GM18868 (cell line): ENCODE results near the gene POM121L12.

ENCODE experiments used
- ATAC-seq: cut with Tn5 transposase; IDR thresholded peaks from one replicate; pipeline ENCODE4 v1.9.1; 2021; ENCODE audit warnings: mild to moderate bottlenecking, moderate library complexity; ENCODE audit not compliant: unreplicated experiment

The POM121L12 gene

DNA sequence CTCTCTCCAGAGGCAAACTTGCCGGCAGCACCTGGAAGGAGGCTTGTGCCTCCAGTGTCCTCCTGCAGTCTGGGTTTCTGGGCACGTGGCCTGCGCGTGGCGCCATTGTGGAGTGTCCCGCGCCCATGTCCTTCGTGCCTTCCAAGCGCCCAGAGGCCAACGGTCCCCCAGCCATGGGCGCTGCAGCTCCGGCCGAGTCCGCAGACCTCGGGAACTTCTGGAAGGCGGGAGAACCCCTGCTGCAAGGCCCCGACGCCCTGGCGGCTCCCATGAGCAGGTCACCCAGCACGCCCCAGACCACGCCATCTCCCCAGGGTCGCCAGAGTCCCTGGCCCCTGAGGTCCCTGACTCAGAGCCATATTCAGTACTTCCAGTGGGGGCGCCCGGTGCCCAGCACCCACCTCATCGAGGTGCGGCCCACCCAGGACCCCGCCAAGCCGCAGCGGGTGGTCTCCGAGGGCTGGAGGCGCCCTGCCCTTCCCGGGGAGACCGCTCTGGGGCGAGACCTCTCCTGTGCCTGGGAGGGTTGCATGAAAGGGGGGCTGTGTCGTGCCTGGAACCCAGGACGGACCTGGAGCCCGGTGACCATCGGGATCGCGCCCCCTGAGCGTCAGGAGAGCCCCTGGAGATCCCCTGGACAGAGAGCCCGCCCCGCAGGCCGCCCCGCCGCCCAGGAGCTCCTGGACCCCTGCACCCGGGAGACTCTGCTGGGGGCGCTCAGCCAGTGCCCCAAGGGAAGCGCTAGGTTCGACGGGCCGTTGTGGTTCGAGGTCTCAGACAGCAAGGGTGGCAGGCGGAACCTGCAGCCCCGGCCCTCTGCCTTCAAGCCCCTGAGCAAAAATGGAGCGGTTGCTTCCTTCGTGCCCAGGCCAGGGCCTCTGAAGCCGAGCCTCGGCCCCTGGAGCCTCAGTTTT, at the start of gene POM121L12:
Gene POM121L12, plus strand, starts transcription at position 135 of the 914 bp plus-strand sequence. Its CDS starts 39 bp downstream, at position 174.
- no peak for ATAC-seq

DNA sequence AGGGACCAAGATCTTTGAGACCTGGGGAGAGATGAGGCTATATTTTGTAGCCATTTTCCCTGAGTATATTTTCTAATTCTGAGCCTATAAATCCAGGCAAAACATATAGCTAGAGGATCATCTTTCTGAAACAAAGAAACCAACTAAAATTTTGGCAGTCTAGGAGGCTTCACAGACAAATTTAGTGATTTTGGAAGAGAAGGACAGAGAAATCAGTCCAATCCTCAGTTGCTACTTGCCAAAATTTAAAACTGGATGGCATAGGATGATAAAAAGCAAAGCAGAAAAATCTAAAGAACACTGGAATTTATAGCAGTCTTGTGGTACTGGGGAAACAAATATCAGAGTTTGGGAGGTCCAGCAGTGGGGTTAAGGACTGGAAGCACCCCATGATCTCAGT, 43.4 kb upstream of the POM121L12 start:
- no peak for ATAC-seq

DNA sequence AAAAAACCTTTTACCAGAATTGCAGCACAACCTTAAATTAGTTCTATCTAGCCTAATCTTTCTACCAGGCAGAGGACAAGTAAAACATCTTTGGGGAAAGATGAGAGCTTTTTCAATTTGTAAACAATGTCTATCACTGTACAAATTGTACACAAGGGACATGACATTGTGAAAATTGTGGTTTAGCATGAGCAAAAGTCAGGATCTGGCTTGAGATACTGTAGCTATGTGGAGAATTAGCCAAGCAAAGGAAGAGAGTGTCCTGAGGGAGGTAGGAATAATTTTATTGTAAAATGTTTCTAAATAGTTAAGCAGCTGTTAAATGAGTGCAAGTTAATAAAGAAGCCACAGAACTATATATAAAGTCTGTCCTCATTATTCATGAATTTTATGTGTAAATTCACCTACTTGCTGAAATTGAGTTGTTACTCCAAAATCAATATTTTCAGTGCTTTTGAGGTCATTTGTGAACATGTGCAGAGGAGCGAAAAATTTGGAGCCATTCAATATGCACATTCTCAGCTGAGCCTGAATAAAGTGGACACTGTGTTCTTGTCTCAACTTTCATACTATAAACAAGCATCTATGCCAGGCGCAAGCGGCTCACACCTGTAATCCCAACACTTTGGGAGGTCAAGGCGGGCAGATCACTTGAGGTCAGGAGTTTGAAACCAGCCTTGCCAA, 42.8 kb upstream of the POM121L12 start:
- ATAC-seq: no peak

DNA sequence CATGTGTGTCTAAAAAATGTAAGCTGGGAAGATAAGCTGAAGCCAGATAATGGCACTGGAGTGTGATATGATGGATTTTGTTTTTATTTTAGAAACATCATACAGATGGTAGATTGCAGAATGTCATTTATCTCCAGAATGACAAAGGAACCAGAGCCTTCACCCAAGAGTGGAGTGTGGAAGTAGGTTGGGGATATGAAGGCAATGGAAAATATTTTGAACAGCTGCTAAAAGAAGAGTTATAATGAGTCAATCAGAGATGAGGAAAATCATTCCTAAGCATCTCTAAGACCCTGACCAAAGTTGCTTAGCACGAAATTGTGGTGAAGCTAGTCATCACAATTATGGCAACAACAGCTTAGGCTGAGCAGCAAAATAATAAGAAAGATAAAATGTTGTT, 39.8 kb upstream of the POM121L12 start:
- ATAC-seq: no peak

DNA sequence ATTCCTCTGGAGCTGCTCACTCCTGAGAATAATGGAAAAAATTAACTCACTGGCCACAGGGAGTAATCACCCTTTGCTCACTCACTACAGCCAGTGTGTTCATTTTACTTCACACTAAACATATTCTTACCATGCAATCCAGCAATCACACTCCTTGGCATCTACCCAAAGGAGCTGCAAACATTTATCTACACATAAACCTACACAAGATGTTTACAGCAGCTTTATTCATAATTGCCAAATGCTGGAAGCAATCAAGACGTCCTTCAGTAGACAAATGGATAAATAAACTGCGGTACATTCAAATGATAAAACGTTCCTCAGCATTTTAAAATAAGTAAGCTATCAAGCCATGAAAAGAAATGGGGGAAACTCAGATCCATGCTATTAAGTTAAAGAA, 34.2 kb upstream of the POM121L12 start:
- ATAC-seq: no peak

DNA sequence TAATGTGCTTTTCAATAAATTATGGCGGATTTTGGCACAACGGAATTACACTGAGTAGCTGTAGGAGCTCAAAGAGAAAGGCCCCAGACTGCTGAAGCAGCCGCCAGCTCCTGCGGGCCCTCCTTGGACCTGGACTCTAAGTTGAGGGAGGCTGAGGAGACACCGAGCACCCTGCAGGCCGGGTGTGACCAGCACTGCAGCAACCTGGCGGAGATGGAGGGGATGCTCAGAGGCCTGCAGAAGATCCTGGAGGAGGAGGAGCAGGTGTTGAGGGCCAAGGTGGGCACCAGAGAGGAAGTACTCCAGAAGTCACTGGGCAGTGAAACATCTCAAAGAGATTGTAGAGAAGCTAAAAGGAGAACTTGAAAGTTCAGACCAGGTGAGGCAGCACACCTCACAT, 33.0 kb upstream of the POM121L12 start:
- no peak for ATAC-seq

DNA sequence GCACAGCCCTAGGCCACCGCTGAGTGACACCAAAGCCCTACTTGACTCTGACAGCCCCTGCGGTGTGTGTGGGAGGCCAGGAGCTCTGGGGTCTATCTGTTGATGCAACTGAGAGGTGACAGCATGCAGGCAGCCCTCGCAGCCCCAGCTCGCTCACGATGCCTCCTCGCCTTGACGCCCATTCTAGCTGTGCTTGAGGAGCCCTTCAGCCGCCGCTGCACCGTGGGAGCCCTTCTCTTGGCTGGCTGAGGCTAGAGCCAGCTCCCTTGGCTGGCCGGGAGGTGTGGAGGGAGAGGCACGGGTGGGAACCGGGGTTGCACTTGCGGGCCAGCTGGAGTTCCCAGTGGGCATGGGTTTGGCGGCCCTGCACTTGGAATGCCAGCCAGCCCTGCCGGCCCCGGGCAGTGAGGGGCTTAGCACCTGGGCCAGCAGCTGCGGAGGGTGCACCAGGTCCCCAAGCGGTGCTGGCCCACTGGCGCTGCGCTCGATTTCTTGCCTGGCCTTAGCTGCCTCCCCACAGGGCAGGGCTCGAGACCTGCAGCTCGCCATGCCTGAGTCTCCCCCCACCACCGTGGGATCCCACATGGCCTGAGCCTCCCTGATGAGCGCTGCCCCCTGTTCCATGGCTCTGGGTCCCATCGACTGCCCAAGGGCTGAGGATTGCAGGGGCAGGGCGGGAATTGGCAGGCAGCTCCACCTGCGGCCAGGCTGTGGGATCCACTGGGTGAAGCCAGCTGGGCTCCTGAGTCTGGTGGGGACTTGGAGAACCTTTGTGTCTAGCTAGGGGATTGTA, 31.6 kb upstream of the POM121L12 start:
- no peak for ATAC-seq

DNA sequence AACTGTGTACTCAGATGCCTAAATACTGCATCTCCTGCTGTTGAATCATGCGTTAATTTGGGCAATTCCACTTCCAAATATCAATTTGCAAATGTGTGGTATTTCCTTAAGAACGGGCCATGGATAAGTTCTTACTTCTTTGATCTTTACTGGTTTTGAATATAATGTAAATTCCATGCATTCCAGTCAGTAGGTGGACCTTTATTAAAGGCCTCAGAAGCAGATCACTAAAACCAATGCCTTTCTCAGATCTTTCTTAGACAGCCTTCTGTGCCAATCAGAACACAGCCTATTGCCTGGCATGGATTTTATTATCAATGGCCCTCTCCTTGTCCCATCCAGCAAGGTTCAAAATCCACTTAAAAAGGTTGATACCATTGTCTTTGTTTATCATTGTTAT, 21.5 kb upstream of the POM121L12 start:
- no peak for ATAC-seq

DNA sequence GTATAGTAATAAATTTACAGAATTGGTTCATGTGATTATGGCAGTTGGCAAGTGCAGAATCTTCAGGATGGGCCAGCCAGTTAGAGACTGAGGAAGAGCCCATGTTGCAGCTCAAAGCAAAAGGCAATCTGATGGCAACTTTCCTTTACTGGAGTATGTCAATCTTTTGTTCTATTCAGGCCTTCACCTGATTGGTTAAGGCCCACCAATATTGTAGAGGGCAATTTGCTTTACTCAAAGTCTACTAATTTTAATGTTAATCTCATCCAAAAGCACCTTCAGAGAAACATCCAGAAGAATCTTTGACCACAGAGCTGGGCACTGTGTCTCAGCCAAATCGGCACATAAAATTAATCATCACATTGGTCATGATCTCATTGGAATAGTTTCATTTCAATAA, 20.0 kb upstream of the POM121L12 start:
- ATAC-seq: no peak

DNA sequence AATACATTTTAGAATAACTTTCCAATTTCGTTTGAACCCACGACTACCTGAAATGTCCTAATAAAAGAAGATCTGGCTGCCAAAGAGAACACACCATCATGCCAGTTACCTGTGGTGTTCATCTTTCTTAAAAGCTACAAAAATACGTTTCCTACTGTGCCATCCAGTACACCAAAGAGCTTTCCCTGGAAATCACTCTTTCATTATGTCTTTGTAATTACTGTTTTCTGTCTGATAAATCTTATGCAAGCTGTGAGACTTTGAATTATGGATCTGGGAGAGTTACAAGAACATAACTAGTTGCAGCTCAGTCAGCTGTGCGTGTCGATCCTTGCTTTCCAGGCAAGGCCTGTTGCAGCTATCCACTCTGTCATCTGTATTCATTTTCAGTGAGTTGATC, 12.5 kb upstream of the POM121L12 start:
- no peak for ATAC-seq

DNA sequence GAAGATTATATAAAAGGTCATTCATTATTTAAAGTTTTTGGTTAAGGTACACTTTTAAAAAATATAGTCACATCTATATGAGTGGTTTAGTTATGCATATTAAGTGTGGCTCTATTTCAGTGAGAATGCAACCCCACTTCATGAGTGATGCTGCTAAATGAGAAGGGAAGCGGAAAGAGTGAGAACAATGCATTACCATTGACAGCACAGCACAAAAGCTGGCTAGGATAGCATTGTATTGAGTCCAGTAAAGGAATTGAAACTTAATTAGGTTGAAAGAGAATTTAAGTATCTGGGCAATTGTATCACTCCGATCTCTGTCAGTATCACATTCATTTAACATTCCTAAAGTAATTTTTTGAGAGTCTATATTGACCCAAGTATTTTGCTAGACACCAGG, 13.2 kb downstream of the POM121L12 start:
- no peak for ATAC-seq

DNA sequence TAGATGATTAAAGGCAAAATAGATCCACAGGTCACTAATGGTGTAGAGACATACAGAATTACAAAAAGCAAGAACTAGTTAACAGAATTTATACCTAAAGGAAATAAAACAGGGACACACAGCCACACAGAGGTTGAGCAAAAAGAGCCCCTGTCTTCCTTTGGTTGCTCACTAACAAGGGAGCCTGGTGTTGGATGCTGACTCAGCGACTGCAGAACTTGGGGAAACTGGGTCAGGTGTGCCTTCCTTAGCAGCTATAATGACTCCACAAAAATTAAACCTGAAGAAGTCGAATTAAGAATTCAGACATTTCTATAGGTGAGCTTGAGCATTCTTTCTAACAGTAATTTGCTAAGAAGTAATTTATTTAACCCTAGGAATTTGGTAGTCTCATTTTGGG, 15.0 kb downstream of the POM121L12 start:
- ATAC-seq: no peak

DNA sequence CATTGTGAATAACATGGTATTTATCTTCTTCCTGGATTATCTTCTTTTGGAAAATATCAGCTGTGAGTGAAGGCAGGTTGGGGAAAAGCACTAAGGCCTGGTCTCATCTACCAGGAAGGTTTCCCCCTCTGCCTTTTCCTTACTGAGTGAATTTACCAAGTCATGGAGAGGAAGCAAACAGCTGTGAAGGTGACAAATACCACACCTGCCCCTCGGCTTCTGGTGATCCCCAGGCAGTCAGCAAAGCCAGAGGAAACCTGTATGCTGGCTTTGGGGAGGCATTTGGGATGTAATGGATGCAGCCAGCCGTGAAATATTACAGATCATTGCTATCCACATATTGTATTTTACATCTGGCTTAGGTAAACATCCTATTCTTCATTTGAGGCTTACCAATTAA, 24.2 kb downstream of the POM121L12 start:
- ATAC-seq: no peak

DNA sequence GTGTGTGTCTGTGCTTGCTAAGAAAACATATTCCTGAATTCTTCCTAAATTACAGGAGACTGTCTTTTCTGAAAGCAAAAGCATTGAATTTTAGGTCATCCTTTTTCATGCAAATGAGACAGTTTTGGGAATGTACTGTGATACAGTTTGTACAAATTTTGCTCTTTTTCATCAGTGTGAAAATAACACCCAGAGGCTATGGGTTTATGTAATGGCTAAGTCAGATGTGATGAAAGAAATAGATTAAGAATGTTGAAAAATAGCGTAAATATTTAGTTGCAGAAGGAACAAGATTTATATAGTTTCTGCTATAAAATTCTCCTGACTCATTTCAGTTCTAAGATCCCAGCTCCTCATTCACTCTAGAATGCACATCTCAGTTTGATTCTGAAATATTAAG, 24.6 kb downstream of the POM121L12 start:
- ATAC-seq: no peak

DNA sequence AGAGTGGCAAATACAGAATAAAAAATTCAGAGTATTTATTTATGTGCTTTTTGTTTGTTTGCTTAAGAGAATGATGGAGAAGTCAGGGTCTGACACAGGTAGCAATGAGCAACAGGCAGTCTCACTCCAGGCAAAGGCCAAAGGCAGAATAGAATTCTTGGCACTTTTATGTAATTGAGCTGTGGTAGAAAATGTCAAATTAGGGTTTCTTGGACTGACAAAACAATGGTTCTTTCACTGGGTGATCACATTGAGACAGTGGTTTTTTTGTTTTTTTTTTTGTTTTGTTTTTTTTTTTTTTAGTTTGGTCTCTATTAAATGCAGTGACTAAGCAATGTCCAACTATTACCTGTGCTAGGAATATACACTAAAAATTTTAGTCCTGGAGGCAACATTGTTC, 27.4 kb downstream of the POM121L12 start:
- ATAC-seq: no peak

DNA sequence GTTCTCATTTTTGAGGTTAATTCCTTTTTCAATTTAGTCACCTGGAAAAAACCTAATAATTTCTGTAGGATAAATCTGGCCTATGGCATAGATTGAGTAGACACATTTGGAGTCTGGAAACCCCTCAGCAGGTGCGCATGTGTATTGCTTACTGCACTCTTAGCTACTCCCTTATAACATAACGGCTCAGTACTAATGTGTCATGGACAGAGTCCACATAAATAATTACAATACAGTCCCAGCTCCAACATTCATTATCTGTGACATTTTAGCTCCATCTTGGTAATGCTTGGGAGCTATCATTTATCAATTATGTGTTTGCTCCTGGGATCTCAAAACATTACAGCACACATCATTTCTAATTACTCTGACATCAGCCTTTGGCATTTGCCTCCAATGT, 33.2 kb downstream of the POM121L12 start:
- ATAC-seq: no peak

DNA sequence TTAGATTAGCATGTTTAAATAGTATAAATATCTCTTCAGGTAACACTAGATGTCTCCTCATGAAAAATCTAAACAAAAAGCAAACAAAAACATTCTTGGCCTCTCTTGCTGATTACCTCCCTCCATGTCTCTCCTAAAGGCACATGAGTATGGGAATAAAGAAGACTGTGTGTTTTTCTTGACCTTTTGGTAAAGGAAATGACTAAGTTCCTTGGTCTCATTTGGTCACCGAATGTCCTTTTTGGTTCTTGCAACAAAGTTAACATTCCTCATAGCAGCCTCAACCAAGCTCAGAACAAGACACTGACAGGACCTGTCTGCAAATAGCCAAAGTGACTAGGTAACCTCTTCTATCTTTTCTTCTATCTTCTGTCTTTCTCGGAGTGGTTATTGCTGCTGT, 35.5 kb downstream of the POM121L12 start:
- no peak for ATAC-seq
